Vagina (tissue), 2 donors: Measurements from ENCODE around the gene IFT43.

Source experiments
- CTCF ChIP-seq, 3 experiments: fragments of 450-650 bp in 2 of 3; fragments of 200-600 bp in 1 of 3; sonication (generic) in 1 of 3; IDR thresholded peaks; one replicate each; pipeline ENCODE4 v1.5.1; 2017 to 2019; ENCODE audit warnings: antibody characterized with exemption in 3 of 3, mild to moderate bottlenecking in 2 of 3, moderate library complexity in 2 of 3
- POLR2A ChIP-seq, 2 donors: fragments of 450-650 bp; IDR thresholded peaks; one replicate each; pipeline ENCODE4 v1.6.1; 2017; ENCODE audit warnings: antibody characterized with exemption in 2 of 2, mild to moderate bottlenecking in 2 of 2, moderate library complexity in 2 of 2

GRCh38 chr14:76080025-76080424, 94.5 kb downstream of the IFT43 start:
- TF ChIP-seq CTCF (IDR thresholded peaks at IDR 0.05) (no peak), POLR2A (IDR thresholded peaks at IDR 0.05) (no peak)
